Measurements from ENCODE around the gene UHRF2. TPM values are rescaled to one million over a fixed set of nuclear protein-coding genes. Genes with fewer than 3 reads are reported as not detected.

Gene UHRF2
- polyA plus RNA-seq, 6 donors from 2014 or later, result 7.2 to 52.4 (median 23.6) TPM

GRCh38 chr9:6471231-6471850 lies 58.3 kb downstream of the UHRF2 start:
- Mint-ChIP-seq H3K27ac (peak overlapping the region in 3 of 6 donors; percentile 10 to 82 (median 67)), H3K27me3 (no peaks in the 10 kb centered on the region), H3K4me1 (peaks cover 0 to 13% (median 13%) of the 10 kb centered on the region in 3 donors), H3K4me3 (no peak overlapping the region), H3K9me3 (no peaks in the 10 kb centered on the region), H3K36me3 (peaks cover 7 to 16% of the 10 kb centered on the region in 2 donors)
- no peak for DNase-seq
- no peak for ATAC-seq (ENCODE audit: low read depth in 2 of 2)

GRCh38 chr9:6473151-6473550 lies 60.2 kb downstream of the UHRF2 start:
- Mint-ChIP-seq H3K4me3 (peak overlapping the region in 1 of 8 donors; percentile 44), H3K36me3 (peaks cover 7% of the 10 kb centered on the region in 2 donors), H3K27me3 (no peaks in the 10 kb centered on the region), H3K9me3 (no peaks in the 10 kb centered on the region), H3K27ac (peak overlapping the region in 3 of 6 donors; percentile 7 to 71 (median 12)), H3K4me1 (peaks cover 0 to 13% (median 8%) of the 10 kb centered on the region in 3 donors)
- ATAC-seq (ENCODE audit: low read depth in 2 of 2), result no peak
- DNase-seq, result no peak

GRCh38 chr9:6479959-6480358 lies 67.0 kb downstream of the UHRF2 start:
- H3K4me3 Mint-ChIP-seq, result no peak overlapping the region
- no peaks in the 10 kb centered on the region for H3K27me3 Mint-ChIP-seq
- H3K9me3 Mint-ChIP-seq, result no peaks in the 10 kb centered on the region
- no peak overlapping the region for H3K27ac Mint-ChIP-seq
- no peaks in the 10 kb centered on the region for H3K4me1 Mint-ChIP-seq
- no peak for ATAC-seq (ENCODE audit: low read depth in 2 of 2)
- H3K36me3 Mint-ChIP-seq, result peaks cover 7% of the 10 kb centered on the region in 2 donors
- DNase-seq, result no peak

DNA sequence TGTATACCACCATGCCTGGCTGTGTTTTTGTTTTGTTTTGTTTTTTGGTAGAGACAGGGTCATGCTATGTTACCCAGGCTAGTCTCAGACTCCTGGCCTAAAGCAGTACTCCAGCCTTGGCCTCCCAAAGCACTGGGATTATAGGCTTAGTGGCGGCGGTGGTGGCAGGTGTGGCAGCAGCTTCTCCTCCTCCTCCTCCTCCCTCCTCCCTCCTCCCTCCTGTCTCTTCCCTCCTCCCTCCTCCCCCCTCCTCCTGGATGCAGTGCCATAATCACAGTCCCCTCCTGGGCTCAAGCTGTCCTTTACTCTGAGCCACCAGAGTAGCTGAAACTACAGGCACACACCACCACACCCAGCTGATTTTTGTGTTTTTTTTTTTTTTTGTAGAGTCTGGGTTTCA lies 71.2 kb downstream of the UHRF2 start:
- Mint-ChIP-seq H3K27ac (peak overlapping the region in 1 of 6 donors; percentile 49), H3K4me1 (no peaks in the 10 kb centered on the region), H3K27me3 (no peaks in the 10 kb centered on the region), H3K36me3 (peaks cover 0 to 17% of the 10 kb centered on the region in 2 donors), H3K4me3 (no peak overlapping the region), H3K9me3 (no peaks in the 10 kb centered on the region)
- DNase-seq (no peak), ATAC-seq (ENCODE audit: low read depth in 2 of 2) (no peak)

DNA sequence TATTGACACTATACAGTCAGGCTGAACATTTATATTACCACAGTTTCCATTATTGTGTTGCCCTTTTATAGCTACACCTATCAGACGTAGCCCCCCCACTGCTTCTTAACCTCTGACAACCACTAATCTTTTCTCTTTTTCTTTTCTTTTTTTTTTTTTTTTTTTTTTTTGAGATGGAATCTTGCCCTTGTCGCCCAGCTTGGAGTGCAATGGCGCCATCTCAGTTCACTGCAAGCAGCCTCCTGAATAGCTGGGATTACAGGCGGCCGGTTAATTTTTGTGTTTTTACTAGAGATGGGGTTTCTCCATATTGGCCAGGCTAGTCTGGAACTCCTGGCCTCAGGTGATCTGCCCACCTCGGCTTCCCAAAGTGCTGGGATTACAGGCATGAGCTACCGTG lies 75.4 kb downstream of the UHRF2 start:
- Mint-ChIP-seq H3K4me1 (peaks cover 0 to 6% (median 4%) of the 10 kb centered on the region in 3 donors), H3K36me3 (peaks cover 0 to 20% of the 10 kb centered on the region in 2 donors), H3K4me3 (no peak overlapping the region), H3K27me3 (no peaks in the 10 kb centered on the region), H3K27ac (no peak overlapping the region), H3K9me3 (no peaks in the 10 kb centered on the region)
- ATAC-seq (ENCODE audit: low read depth in 2 of 2) (no peak), DNase-seq (no peak)

DNA sequence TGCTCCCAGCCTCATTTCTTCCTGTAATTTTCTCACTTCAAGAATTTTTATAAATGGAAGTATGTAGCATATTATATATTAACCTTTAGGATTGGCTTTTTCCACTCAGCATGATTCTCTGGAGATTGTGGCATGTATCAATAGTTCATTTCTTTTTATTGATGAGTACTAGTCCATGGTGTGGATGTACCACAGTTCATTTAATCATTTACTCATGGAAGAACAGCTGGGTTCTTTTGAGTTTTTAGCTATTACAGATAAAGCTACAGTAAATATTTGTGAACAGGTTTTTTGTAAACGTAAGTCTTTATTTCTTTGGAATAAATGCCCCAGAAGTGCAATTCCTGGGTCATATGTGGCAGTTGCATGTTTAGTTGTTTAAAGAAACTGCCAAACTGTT lies 76.1 kb downstream of the UHRF2 start:
- Mint-ChIP-seq H3K27me3 (no peaks in the 10 kb centered on the region), H3K9me3 (no peaks in the 10 kb centered on the region), H3K27ac (no peak overlapping the region), H3K36me3 (peaks cover 0 to 24% of the 10 kb centered on the region in 2 donors), H3K4me3 (no peak overlapping the region), H3K4me1 (peaks cover 0 to 6% (median 4%) of the 10 kb centered on the region in 3 donors)
- no peak for ATAC-seq (ENCODE audit: low read depth in 2 of 2)
- no peak for DNase-seq

DNA sequence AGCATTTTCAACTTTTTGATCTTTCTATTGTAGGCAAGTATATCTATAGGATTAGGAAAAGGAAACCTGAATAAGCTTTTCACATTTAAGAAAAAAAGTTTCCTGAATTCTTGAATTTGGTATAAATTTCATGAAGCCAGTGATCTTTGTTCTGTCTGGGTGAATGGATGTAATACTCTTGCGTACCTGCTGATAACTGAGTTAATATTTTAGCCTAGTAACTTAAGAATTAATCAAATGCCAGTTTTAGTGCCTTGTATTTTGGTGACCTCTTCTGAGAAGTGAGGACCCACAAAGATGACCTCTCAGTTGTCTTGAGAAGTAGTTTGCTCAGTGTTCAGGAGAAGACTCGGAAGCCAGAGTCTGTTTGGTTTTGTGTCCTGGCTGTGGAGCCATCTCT lies 77.9 kb downstream of the UHRF2 start:
- Mint-ChIP-seq H3K36me3 (peaks cover 0 to 21% of the 10 kb centered on the region in 2 donors), H3K4me1 (peaks cover 0 to 6% (median 4%) of the 10 kb centered on the region in 3 donors), H3K4me3 (no peak overlapping the region), H3K27ac (peak overlapping the region in 2 of 6 donors; percentile 13 to 30), H3K27me3 (no peaks in the 10 kb centered on the region), H3K9me3 (no peaks in the 10 kb centered on the region)
- no peak for ATAC-seq (ENCODE audit: low read depth in 2 of 2)
- no peak for DNase-seq

DNA sequence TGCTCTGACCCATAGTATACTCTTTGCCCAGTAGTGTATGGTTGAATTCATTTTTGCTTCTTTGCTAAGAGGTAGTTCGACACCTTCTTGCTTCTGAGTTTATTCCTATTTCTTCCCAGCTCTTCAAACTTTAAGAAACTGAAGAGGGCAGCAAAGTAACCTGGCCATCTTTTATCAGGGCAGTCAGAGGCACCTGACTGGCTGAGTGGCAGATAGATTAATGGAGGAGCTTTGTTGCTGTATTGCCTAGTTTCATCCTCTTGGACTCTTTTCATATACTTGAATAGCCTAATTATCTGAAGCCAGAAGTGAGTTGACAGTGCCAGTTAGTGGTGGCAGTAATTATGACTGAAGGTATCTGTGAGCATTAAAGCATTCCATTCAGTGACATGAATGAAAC lies 82.5 kb downstream of the UHRF2 start:
- peak overlapping the region in 5 of 6 donors; percentile 30 to 64 (median 41) for H3K27ac Mint-ChIP-seq

DNA sequence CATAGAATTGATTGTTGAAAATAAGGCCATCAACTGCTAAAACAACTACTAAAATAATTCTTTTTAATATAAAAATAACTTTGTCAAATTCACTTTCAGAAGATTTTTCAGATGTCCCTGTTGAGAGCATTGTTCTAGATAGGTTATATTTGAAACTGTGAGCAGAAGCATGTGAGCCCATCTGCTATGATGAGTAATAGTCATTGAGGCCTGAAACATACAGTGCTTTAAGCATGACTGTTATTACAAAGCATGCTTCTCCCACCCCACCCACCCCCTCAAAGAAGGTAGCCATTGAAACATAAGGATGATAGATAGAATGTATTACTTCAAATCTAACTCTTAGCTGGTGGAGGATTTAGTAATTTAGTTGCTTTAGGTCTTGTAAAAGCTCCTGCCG lies 86.0 kb downstream of the UHRF2 start:
- H3K4me1 Mint-ChIP-seq, result peaks cover 0 to 4% (median 0%) of the 10 kb centered on the region in 3 donors
- H3K36me3 Mint-ChIP-seq, result peaks cover 17 to 18% of the 10 kb centered on the region in 2 donors
- peak overlapping the region in 2 of 6 donors; percentile 26 to 74 for H3K27ac Mint-ChIP-seq
- no peak overlapping the region for H3K4me3 Mint-ChIP-seq
- DNase-seq (no peak), ATAC-seq (ENCODE audit: low read depth in 2 of 2) (no peak)
- no peaks in the 10 kb centered on the region for H3K9me3 Mint-ChIP-seq
- H3K27me3 Mint-ChIP-seq, result no peaks in the 10 kb centered on the region

More for the DNA sequence above, 82.5 kb downstream of the UHRF2 start:
- DNase-seq (no peak), ATAC-seq (ENCODE audit: low read depth in 2 of 2) (no peak)
- no peaks in the 10 kb centered on the region for H3K27me3 Mint-ChIP-seq
- H3K36me3 Mint-ChIP-seq, result peaks cover 8 to 11% of the 10 kb centered on the region in 2 donors
- H3K4me1 Mint-ChIP-seq, result peaks cover 0 to 7% (median 6%) of the 10 kb centered on the region in 3 donors
- H3K9me3 Mint-ChIP-seq, result no peaks in the 10 kb centered on the region
- no peak overlapping the region for H3K4me3 Mint-ChIP-seq

DNA sequence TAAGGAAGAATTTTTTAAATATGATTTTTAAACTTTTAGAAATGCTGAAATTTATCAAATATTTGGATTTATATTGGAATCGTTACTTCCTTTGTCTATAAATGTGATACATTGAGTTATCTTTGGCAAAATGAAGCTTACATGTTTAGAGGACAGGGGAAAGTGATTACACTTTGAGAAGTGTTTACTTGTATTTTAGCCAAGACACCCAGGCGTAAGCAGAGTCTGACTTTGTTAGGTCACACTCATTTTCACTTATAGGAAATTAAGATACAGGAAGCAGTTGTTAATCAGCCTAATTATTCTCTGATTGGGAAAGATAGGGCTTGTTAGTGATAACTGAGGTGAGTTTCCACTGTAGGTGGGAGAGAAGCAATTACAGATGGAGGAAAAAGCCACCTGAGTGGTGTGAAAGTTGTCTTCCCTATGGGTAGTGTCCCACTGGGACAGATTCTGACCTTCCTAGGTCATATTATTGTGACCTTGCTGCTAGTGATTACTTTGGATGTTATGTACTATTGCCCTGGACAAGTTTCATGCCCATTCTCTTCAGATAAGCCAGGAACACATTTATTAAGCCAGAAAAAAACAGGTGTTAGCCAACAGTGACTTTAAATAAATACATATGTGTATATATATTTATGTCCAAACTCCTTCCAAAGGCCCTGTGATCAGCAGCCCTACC lies 88.7 kb downstream of the UHRF2 start:
- H3K4me3 Mint-ChIP-seq, result no peak overlapping the region
- ATAC-seq (ENCODE audit: low read depth in 2 of 2) (no peak), DNase-seq (no peak)
- H3K9me3 Mint-ChIP-seq, result no peaks in the 10 kb centered on the region
- H3K27ac Mint-ChIP-seq, result peak overlapping the region in 5 of 6 donors; percentile 28 to 47 (median 31)
- H3K4me1 Mint-ChIP-seq, result peaks cover 0 to 4% (median 0%) of the 10 kb centered on the region in 3 donors
- peaks cover 25 to 29% of the 10 kb centered on the region in 2 donors for H3K36me3 Mint-ChIP-seq
- no peaks in the 10 kb centered on the region for H3K27me3 Mint-ChIP-seq

GRCh38 chr9:6502399-6502798 lies 89.4 kb downstream of the UHRF2 start:
- peak overlapping the region in 4 of 6 donors; percentile 28 to 46 (median 30) for H3K27ac Mint-ChIP-seq
- no peak overlapping the region for H3K4me3 Mint-ChIP-seq
- no peaks in the 10 kb centered on the region for H3K9me3 Mint-ChIP-seq
- no peaks in the 10 kb centered on the region for H3K27me3 Mint-ChIP-seq
- peaks cover 28 to 33% of the 10 kb centered on the region in 2 donors for H3K36me3 Mint-ChIP-seq
- no peak for ATAC-seq (ENCODE audit: low read depth in 2 of 2)
- DNase-seq, result no peak
- H3K4me1 Mint-ChIP-seq, result peaks cover 0 to 4% (median 0%) of the 10 kb centered on the region in 3 donors

DNA sequence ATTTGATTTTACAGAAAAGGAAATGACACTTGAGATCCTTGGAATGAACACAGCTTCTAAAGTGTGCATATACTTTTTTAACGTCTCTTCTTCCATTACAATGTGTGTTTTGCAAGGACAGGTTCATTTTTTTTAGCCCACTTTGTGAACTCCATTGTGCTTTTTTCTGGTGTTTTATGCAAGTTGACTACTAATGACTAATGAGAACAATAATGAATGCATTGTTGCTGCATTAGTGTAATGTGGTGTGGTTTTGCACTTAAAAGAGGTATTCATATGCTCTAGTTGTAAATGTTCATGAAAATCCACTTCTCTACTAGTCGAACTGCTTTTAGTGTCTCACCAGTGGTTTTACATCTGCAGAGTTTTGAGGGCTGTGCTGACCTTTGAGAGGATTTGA lies 93.6 kb downstream of the UHRF2 start:
- DNase-seq, result no peak
- Mint-ChIP-seq H3K36me3 (peaks cover 28 to 42% of the 10 kb centered on the region in 2 donors), H3K9me3 (no peaks in the 10 kb centered on the region), H3K4me1 (peaks cover 0 to 5% (median 4%) of the 10 kb centered on the region in 3 donors), H3K27ac (peak overlapping the region in 2 of 6 donors; percentile 40 to 76), H3K27me3 (no peaks in the 10 kb centered on the region), H3K4me3 (no peak overlapping the region)
- ATAC-seq (ENCODE audit: low read depth in 2 of 2), result no peak

- Mint-ChIP-seq H3K4me1 (peaks cover 0 to 5% (median 4%) of the 10 kb centered on the region in 3 donors), H3K27ac (peak overlapping the region in 1 of 6 donors; percentile 63)
These were observed 99.2 kb downstream of the UHRF2 start for GRCh38 chr9:6512085-6512657.

More at GRCh38 chr9:6512085-6512657, 99.2 kb downstream of the UHRF2 start:
- no peak for DNase-seq
- ATAC-seq (ENCODE audit: low read depth in 2 of 2), result no peak
- Mint-ChIP-seq H3K36me3 (peaks cover 18 to 23% of the 10 kb centered on the region in 2 donors), H3K9me3 (peaks cover 0 to 2% (median 0%) of the 10 kb centered on the region in 7 donors), H3K27me3 (no peaks in the 10 kb centered on the region), H3K4me3 (no peak overlapping the region)
